GM19023 (cell line): Measurements from ENCODE around the gene ARID1B.

ENCODE experiments used
- ATAC-seq: cut with Tn5 transposase; IDR thresholded peaks from one replicate; pipeline ENCODE4 v1.9.1; 2021; ENCODE audit warnings: mild to moderate bottlenecking, moderate library complexity; ENCODE audit not compliant: unreplicated experiment

Gene ARID1B

DNA sequence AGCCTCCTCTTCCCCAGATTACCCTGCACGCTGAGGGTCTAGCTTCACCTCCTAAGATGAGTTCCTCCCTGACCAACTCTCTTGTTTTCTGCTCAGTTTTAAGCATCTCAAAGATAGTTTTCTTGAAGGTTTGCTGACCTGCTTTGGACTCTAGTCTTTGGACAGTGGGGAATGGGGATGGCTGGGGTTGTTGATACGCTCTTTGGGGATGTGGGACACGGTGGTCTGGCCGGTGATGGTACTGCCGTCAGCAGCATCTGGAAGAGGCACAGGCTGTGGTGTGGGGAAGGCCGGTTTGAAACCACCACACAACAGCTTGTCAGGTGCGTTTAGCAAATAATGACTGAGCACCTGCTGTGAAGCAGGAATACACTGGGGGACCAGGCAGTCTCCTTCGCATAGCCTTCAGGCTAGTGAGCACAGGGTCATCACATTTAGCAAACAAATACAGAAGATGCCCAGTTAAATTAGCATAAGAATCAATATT lies 452.0 kb downstream of the ARID1B start:
- ATAC-seq = no peak

DNA sequence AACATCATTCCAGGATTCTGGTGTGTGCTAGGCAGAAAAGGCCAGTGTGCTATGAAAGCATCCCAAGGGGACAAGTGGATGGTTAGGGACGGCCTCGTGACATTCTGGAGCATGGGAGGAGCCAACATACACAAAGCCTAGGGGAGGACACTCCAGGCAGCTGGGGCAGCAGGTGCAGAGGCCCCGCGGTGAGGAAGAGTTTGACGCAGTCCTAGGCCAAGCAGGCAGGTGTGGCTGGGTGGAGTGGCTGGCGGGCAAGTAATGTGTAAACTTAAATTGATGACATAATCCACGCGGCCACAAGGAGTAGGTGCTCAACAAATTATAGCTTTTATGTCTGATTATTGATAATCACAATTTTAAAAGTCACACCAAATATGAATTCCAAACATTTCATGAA lies 452.5 kb downstream of the ARID1B start:
- ATAC-seq = no peak

DNA sequence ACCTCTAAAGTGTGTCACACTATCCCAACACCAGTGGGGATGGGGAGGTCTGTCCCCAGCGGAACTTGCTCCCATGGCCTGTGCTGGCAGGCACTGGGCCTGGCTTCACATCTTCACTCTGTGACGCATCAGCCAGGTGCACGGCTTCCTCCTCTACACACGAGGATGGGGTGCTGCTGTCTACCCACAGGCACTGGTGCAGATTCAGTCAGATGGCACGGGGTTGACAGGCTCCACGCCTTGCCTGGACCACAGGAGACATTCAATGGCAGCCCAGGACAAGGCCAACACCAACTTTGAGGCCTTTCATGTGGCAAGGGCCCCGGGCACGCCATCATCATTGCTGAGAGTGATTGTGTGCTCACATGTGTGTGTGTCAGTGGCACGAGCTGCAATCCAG lies 453.7 kb downstream of the ARID1B start:
- ATAC-seq = no peak

DNA sequence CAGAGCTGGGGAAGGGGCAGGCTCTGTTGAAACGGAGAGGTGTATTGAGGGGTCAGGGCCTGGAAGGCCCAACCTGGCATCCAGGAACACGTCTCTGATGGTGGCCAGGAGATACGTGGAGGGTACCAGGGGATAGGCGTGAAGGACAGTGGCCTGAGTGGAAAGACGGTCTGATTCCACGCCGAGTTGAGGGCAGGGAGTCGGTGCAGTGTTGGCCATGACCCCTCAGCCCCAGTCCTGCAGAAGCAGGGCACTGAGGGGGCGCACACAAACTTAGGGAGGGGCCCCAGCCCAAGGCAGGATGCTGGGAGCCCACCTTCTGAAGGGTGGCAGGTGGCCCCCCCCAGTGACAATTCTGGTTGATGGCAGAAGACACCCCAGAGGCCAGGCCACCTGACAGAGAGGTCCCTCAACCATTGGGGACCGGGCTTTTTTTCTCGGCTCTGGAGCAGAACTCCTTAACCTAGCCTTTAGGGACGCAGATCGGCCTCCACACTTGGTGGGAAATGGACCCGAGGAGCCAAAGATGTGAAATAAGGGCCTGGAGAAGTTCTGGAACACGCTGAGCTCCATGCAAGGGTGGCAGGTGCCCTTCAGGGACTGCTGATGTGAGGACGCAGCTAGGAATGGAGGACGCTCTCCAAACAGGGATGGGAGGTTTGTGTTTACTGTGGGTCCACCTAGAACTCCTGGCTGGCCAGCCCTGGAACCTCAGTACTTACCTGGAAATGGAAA lies 455.1 kb downstream of the ARID1B start:
- ATAC-seq = no peak

DNA sequence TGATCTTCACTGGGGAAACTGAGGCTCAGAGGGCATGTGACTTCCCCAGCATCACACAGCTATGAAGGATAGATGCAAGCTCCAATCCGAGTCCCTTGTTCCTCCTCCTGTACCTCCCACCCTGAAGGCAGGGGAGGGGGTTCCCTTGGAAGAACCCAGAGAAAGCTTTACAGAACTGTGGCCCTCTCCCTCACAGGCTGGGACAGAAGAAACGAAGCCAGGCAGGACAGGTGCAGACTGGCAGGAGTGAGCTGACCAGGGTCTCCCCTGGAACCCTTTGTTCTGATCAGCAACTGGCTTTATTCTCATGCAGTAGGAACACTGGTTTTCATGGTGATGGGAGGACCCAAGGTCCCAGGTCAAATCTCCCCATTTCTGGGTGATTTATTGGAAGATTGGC lies 456.0 kb downstream of the ARID1B start:
- ATAC-seq = no peak

DNA sequence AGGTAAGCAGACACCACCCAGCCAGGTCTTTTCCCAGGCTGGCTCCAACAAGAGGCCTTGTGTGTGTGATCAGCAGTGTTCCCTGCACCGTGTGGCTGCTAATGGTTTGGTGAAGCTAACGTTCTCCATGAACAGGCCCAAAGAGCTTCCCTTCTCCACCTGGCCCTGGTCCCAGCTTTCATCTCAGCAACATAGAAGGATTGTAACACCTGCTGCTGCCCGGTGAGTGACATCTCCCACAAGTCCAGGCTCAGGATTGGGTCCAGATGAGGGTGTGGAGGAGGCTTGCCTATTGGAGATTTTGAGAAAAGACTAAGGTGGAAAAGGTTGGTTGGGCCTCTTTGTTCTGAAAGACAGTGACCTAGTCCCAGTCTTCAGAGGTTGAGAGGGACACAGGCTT lies 456.5 kb downstream of the ARID1B start:
- ATAC-seq = no peak

DNA sequence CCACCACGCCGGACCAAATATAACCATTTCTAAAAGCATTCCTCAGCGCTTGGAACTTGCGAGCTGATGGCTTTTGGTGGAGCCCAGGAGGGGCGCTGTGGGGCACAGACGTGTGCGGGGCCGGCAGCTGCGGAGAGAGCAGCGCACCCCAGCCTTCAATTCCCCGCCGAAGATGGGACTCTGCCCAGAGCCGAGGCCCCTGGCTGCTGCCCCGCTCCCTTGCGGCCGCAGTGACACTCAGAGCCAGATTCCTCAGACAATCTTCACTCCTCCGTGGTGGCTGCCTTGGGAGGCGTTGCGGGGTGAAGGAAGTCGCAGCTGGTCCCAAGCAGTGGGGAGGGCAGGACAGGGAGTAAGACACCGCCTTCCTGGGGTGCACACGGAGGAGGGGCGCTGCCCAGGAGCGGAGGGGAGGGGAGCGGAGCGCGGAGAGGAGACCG lies 458.4 kb downstream of the ARID1B start:
- no peak for ATAC-seq

DNA sequence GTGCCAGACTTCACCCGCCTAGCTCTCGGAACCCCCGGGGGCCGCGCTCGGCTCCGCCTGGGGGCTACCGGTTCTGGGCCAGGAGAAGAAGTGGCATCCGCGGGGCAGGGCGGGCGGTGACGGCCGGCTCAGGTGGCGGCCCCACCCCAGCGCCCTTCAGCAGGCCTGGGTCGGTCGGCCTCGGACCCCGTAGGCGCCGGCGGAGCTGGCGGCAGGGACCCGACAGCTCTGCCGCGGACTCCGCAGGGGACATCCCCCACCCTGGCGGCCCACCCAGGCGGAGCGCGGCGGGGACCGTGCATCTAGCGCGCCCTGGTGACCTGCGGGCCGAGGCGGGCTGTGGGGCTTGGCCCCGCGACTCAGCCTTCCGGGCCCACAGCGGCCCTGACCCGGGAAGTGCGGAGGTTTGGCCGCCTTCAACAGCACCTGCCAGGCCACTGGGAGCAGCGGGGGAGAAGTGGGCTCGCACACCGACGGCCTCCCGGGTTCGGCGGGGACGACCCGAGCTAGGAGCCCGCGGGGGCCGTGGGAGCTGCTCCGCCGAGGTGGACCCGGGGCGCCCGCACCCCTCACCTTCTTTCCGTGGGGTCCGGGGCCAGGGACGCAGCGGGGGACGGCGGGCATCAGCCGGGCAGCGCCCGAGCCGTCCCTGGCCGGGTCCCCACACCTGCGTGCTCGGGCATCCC lies 459.0 kb downstream of the ARID1B start:
- ATAC-seq = no peak

DNA sequence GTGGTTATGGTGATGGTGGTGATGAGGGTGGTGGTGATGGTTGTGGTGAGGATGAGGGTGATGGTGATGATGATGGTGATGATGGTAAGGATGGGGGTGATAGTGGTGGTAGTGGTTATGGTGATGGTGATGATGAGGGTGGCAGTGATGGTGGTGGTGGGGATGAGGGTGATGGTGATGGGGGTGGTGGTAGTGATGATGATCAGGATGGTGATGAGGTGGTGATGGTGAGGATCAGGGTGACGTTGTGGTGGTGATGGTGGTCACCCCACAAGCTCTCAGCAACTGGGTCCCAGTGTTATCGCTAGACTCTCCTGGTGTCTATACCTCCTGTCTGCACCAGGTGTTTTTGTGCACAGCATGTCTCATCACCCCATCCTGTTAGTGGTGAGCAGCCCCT lies 461.2 kb downstream of the ARID1B start:
- ATAC-seq = no peak

DNA sequence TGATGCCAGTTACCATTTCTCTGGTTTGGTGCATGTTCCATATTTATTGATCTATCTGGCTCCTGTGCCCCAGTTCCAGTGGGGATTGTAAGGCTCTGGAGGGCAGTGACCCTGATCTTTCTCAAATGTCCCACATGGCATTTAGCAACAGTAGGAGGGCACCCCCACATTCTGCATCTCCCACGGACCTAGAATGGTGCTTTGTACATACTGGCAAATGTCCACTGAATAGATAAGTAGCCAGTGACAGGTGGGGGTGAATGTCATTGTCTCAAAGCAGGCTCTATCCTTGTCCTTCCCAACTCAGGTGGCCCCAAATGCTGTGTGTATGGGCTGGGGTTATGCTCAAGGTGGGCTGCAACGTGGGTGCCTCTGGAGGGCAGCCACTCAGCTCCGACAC lies 462.0 kb downstream of the ARID1B start:
- no peak for ATAC-seq

DNA sequence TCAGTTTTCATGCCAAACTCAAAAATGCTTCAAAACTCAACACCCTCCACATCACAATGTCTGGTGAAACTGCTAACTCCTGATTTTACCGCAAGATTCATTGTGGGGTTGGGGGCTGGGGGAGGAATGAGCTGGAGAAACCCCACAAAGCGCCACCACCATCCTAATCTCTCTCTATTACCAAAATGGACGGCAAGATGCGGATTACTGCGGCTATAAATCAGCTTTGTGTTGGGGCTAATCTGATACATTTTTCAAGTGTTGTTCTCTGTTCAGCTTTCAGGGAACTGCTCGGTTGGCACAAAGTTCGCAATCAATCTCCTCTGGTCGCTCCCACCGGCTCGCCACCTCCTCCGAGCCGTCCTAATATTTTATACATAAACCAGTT lies 462.5 kb downstream of the ARID1B start:
- ATAC-seq = no peak

DNA sequence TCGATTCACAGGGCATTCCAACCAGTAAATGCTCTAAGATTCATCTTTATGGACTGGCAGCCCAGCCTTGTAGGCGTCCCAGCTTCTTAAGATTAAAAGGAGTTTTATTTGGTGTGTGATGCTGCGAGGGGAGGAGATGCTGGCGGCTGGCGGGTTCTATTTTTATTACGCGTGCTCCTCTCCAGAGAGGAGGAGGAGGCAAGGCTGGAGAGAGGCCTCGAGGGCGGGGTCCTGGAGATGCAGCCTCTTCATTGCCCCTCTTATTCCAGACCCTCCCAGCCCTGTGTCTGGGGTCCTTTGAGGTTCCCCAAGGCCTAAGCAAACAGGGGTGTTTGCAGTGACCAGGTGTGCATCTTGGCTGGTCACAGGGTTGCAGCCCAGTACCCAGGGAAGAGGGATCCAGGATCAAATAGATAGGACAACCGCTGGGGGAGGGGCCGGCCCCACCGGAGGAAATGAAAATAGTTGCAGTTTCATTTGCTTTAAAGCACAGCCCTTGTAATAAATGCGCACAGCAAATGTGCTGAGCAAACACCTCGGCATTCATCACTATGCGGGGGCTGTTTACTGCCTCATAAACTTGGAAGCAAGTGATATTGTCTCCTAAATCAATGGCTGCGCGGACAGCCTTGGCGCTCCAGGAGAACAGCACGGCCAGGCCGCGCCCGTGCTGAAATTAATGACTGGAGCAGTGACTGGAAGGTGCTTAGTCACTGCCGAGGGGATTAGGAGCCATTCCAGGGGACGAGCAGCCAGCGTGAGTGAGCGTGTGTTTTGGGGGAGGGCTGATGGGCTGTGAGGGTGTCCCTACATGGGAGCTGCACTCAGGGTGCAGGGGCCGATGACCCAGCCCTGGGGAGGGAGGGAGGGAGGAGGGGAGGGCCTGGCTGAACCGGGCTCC lies 463.1 kb downstream of the ARID1B start:
- no peak for ATAC-seq

DNA sequence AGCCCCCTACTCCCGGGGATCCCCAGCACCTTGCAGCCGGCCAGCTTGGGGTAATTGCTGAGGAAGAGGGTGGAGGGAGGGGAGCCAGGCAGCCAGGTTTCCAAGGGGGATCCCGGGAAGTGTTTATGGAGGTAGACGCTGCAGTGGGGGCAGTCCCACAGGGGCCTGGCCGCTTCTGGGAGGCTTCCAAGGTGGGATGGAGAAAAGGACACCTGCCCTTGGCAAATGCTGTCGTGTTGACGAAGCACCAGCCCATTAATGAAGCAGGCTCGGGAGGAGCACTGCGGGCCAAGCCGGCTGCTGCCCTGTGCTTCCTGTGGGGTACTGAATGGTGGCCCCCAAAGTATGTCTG lies 463.8 kb downstream of the ARID1B start:
- no peak for ATAC-seq

DNA sequence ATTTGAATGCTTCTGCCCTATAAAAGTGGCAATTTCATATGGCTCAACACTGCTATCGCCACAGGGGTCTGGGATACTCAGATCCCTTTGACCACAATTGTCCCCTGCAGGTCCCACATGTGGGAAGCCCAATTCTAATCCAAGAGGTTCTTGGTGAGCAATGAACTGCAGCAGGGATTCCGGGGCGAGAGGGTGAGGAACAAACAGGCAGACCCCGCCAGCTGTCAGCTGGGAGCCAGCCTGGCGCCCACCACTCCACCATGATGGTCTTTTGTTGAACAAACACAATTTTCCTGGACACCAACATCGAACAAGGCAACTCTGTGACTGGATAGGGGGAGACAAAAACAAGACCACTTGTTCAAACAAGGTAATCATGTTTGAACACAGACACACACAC lies 465.6 kb downstream of the ARID1B start:
- no peak for ATAC-seq

DNA sequence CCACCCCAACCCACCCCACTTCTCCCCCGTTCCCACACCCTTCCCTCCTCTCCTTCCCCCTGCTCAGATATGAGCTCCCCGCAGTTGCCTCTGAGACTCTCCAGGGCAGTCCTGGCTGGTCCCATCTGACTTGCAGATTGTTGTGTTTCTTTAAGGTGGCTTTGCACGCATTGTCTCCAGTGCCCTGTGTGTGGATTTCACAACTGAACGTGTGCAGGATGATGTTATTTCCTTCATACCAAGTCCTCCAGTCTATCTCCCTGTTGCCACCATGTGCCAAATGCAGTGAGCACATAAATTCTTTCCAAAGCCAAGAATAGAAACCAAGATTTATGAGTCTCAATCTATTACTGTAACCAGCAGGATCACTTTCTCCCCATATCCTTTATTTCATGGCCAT lies 467.0 kb downstream of the ARID1B start:
- no peak for ATAC-seq

DNA sequence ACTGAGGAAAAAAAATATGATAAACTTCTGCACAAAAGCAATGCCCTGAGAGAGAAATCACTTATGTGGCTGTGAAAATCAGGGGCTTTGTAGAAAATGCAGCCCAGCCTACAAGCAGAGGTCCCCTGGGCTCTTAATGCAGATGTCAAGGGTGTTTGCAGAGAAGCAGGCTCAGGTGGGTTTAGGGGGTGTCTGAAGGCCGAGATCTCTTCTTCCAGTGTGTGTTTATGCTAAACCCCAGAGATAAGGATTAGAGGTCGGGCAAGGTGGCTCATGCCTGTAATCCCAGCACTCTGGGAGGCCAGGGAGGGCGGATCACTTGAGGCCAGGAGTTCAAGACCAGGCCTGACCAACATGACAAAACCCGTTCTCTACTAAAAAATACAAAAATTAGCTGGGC lies 467.6 kb downstream of the ARID1B start:
- no peak for ATAC-seq

DNA sequence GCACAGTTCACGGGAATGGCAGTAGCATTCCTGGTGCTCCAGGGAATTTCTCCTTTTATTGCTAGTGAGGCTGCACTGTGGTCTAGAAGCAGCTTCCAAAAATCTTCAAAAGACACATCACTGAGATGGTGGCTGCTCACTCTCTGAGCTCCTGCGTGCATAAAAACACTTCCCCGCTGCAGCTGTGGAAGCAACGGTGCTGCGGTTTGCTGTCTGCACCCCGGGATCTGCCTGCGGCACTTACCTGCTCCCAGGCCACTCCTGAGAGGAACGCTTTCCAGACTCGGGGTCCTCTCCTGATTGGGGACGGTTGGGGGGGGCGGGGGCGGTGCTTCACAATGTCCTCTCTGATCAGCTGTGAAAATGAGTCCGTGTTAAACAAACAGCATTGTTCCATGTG lies 468.3 kb downstream of the ARID1B start:
- ATAC-seq = no peak

DNA sequence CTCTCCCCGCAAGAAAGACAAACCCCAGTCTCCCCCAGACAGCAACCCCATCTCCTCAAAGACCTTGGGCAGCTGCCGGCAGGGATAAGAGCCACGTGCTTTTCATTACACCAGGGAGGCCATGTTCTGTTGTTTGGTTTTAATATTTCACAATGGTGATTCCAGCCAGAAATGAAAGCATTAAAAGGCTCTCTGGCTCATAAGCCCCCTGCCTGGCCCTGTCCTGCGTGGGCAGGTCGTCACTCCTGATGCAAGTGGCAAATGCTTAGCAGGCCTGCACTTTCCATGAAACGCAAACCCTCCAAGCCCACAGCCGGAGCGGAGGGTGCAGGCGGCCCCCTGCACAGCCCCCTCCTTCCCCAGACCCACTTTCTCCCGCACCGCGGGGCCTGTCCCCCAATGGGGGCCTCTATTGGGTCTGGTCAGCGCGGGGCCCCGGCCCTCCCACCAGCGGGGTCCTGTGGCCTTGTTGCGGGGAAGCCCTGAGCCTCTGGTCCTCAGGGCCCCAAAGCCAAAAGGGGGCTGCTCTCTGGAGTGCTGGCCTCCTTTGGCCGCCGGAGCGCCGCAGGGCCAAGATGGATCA lies 469.0 kb downstream of the ARID1B start:
- ATAC-seq = no peak

DNA sequence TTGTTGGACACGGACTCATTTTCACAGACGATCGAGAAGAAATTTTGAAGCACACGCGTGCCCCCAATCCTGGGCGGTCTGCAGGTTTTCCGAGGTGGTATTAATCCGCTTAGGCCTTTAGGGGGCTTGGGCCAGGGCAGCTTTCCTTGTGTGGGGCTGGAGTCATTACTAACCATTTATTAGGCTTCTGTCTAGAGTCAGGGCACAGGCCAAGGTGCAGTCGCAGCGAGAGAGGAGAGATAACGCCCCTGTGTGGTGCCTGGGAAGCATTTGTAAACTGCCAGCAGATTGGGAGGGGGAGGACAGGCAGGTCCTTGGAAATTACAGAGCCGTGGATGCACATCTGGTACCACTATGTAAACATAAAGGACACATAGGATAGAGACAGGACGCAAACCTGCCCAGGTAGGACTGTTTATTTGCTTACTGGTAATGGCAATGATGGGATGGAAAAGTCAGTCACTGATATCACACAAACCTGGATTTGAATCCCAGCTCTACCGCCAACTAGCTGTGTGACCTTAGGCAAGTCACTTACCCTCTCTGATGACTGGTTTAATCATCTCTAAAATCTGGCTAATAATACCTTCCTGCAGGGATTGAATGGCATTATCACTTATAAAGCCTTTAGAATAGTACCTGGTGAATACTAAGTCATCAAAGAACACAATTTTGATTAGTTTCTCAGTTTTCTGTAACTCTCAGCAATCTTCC lies 469.8 kb downstream of the ARID1B start:
- no peak for ATAC-seq

DNA sequence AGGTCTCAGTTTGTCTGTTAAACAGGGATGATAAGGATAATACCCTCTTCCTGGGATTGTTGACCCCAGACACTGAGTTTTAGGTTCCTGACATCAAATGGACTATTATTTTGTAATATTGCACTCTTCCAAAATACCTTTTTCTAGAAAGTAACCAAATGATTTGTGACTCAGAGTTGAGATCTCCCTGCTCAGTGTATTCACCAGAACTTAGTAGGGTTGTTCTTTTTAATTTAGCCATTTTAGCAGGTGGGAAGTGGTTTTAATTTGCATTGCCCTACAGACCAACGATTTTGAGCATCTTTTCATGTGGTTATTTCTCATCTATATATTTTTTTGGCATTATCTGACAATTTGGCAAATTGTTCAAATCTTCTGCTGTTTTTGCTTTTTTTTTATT lies 471.1 kb downstream of the ARID1B start:
- no peak for ATAC-seq

DNA sequence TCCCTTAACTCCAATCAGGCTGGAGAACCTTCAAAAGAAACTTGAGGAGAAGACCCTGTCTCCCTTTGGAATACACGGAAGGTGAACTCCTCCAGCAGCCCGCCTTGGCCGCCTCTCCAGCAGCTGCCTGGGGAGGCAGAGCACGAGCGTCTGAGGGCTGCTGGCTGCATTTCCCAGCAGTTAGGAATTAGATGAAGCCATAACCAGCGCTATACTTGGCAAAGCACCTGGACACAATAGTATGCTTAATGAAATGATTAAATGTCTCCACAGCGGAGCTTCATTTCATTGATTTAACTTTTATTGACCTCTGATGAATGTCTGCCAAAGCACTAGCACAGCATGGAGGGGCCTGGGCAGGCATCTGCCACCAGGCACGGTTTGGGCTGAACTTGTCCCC lies 472.6 kb downstream of the ARID1B start:
- ATAC-seq = no peak
